D721Med (cell line): ENCODE results near the gene KCTD21.
"Not testable (repeated sequence)": the region's sequence is repeated elsewhere in the genome, so short reads cannot be mapped to it uniquely, and the experiment has no call there.

Source experiments
- DNase-seq: peaks from one replicate; pipeline ENCODE4 v3.0.0; 2011; ENCODE audit warnings: low spot score; ENCODE audit not compliant: insufficient read length
- FAIRE-seq: peaks from 2 replicates; lab custom pipeline; 2011; peaks lifted over from hg19 to GRCh38; lab: Jason Lieb, UNC
- TF ChIP-seq, protein P1 (sequence below): IDR thresholded peaks from 2 replicates; pipeline ENCODE4 v1.5.1; 2012; ENCODE audit warnings: mild to moderate bottlenecking, control low read depth; ENCODE audit not compliant: insufficient read depth; ENCODE audit errors: missing control alignments

KCTD21 gene

DNA sequence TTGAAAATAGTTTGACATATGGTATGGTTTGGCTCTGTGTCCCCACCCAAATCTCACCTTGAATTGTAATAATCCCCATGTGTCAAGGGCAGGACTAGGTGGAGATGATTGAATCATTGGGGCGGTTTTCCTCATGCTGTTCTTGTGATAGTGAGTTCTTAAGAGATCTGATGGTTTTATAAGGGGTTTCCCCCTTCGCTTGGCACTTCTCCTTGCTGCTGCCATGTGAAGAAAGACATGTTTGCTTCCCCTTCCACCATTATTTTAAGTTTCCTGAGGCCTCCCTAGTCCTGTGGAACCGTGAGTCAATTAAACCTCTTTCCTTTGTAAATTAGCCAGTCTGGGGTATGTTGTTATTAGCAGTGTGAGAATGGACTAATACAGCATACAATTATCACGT, 7.7 kb downstream of the KCTD21 start:
- DNase-seq (no peak), FAIRE-seq (no peak)
- TF ChIP-seq, protein P1, sequence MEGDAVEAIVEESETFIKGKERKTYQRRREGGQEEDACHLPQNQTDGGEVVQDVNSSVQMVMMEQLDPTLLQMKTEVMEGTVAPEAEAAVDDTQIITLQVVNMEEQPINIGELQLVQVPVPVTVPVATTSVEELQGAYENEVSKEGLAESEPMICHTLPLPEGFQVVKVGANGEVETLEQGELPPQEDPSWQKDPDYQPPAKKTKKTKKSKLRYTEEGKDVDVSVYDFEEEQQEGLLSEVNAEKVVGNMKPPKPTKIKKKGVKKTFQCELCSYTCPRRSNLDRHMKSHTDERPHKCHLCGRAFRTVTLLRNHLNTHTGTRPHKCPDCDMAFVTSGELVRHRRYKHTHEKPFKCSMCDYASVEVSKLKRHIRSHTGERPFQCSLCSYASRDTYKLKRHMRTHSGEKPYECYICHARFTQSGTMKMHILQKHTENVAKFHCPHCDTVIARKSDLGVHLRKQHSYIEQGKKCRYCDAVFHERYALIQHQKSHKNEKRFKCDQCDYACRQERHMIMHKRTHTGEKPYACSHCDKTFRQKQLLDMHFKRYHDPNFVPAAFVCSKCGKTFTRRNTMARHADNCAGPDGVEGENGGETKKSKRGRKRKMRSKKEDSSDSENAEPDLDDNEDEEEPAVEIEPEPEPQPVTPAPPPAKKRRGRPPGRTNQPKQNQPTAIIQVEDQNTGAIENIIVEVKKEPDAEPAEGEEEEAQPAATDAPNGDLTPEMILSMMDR: no peak

DNA sequence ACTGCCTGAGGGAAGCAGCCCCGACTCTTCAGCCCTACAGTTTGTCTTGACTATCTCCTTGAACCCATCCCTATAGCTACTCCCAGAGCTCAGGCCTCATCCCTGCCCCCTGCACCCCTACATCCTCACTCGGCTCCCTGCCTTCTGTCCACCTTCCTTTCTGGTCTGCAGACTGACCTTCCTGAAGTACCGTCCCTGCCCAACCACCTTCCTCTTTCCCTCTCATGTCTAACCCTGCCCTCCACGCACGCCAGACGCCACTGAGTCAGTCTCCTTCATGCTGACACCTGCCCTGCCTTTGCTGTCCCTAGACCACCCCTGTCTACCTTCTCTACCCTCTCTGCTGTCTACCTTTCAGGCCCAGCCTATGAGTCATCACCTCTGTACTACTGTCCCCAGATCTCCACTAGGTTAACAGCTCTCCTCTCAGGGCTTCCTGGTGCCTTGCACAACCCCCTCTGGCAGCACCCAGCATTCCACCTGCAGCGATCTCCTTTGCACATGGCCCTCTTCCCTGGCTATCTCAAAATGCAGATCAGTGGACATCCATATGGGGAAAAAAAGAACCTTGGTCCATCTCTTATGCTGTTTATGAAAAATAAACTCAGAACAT, 8.9 kb downstream of the KCTD21 start:
- FAIRE-seq (no peak), DNase-seq (no peak)
- TF ChIP-seq, protein P1: no peak

DNA sequence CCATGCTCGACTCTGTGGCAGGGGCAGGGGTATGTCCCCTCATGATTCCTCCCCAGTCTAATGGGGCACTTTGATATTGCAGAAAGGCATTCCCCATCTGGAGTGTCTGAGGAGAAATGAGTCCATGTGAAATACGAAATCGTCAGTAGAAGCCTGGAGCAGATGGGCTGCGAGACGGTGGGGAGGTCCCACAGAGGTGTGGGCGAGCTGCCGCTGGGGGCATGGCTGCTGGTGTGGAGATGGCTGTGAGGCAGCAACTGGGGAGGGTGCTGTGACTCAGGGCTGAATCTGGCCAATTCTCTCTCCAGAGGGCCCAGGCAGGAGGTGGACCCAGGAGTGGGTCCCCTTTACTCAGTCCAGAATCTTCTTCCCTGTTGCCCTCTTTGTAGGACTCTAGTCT, 11.2 kb downstream of the KCTD21 start:
- TF ChIP-seq, protein P1: no peak
- DNase-seq: no peak
- FAIRE-seq: no peak

DNA sequence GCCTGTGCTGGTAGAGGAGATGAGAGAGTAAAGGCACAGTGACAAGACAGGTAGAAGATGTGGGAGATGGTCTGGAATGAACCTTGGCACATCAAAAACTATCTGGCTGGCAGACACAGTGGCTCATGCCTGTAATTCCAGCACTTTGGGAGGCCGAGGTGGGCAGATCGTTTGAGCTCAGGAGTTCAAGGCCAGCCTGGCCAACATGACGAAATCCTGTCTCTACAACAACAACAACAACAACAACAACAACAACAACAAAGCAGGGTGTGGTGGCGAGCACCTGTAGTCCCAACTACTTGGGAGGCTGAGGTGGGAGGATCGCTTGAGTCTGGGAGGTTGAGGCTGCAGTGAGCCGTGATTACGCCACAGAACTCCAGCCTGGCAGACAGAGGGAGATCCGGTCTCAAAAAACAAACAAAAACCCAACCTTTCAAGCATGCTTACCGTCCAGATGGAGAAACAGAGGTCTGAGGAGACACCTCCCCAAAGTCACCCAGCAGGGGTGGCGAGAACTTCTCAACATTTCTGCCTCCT, 11.8 kb downstream of the KCTD21 start:
- TF ChIP-seq, protein P1: no peak
- DNase-seq (no peak), FAIRE-seq (no peak)

DNA sequence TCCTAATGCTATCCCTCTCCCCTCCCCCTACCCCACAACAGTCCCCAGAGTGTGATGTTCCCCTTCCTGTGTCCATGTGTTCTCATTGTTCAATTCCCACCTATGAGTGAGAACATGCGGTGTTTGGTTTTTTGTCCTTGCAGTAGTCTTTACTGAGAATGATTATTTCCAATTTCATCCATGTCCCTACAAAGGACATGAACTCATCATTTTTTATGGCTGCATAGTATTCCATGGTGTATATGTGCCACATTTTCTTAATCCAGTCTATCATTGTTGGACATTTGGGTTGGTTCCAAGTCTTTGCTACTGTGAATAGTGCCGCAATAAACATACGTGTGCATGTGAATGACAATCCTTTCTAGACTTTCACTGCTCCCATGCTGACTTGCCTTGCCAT, 12.6 kb downstream of the KCTD21 start:
- FAIRE-seq: not testable (repeated sequence)

DNA sequence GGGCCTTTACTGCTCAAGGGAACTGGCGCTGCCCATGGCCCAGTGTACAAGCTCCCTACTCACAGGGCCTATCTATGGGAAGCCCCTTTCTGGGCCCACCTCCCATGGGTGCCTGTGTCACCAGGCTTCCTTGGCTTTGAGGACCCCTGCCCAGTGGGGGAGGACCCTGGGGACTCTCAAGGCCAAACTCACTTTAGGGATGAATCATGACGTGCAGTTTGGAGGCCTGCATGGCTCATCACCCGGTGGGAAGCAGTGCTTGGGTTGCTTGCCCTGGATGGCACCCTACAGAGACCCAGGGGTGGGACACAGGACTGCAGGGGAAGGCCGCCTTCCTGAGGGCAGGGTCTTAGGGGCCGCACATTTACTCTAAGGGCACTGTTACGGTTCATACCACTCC, 16.5 kb downstream of the KCTD21 start:
- FAIRE-seq (no peak), DNase-seq (no peak)
- TF ChIP-seq, protein P1: no peak

More for the DNA sequence above, 12.6 kb downstream of the KCTD21 start:
- DNase-seq: not testable (repeated sequence)

DNA sequence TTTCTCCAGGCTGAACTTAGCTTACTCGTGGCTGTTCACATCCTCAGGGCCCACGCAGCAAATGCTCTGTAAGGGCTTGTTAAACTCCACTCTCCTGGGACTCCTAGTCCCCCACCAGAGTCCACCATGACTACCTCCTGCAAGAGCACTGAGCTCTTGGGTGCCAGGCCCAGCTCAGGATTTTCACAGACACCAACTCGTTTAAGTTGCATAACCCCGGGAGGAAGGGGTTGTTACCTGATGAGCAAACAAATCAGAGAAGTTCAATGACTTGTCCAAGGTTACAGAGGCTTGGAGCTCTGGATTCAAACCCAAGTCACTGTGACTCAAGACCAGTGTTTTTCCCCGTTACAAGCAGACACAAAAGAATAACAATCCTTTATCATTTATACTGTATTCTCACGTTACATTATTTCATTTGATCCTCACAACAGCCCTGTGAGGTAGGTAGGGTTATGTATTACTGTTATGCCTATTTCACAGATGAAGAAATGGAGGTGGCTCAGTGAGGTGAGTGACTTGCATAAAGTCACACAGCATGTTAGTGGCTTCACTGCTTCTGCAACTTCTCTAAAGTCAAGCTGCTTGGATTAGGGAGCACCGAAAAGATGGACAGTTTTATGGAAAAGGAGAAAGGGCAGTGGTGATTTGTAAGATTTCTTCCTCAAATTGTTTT, 17.4 kb downstream of the KCTD21 start:
- DNase-seq (no peak), FAIRE-seq (no peak)
- TF ChIP-seq, protein P1: no peak
